GM18951 (cell line): ENCODE data around the gene GNA15.

Experiments
- POLR2A ChIP-seq: IDR thresholded peaks from 4 replicates; pipeline ENCODE4 v1.6.1; 2011; ENCODE audit warnings: mild to moderate bottlenecking; ENCODE audit not compliant: insufficient read length, insufficient read depth; ENCODE audit errors: extremely low read depth
- in situ Hi-C: fragments of 300-500 bp; cut with MboI; formaldehyde crosslinking; loops from one replicate; pipeline ENCODE4 v1.12.0; 2022; ENCODE audit warnings: low sequenced_read_pairs, mixed read lengths, inconsistent platforms; ENCODE audit not compliant: unreplicated experiment

The GNA15 gene

GRCh38 chr19:3120611-3121276 is 15.1 kb upstream of the GNA15 start:
- in situ Hi-C loops: no loop called here
- no peak for TF ChIP-seq POLR2A

DNA sequence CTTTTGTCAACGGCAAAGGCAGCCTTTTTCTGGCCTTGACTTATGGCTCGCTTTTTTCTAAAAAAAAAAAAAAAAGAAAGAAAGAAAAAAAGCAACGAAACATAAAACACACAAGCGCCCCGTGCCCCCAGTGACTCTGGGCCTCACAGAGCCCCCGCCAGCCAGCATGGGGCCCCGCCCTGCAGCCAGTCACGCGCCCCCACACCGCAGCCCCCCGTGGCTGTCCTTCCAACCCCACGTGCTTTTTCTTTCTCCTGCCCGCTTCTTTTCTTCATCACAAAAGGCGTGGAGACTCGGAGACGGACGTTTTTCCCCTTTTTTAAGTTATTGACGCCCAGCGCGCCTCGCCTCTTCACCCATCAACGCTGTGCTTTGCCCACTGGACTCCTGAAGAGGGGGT is 14.4 kb upstream of the GNA15 start:
- no peak for TF ChIP-seq POLR2A
- in situ Hi-C loops: no loop called here

DNA sequence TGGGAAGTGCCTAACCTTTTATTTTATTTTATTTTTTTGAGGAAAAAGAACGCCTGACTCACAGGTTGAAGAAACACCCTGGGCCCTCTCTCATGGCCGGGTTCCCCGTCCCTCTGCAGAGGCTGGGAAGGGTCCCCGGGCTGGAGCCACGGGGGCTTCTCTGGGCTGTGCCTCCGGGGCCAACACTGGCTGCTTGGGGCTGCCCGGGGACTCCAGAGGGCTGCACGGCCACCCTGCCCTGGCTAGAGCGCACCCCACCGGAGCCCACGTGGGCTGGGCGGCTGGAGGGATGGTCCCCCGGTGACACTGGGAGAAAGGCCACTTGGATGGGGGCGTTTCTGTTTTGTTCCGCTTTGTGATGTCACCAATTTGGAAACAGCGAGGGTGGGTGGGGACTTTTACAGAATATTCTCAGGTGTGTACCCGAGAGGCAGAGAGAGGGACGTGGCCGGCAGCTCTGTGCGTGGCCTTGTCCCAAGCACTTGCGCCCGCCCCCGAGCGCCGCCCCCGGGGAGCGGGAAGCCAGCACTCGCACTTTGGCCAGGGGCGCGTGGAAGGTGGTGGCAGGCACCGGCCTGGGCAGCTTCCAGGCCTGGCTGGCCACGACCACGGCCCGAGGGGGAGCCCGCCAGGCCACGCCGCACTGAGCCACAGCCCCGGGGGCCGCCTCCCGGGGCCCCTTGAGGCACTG is 13.9 kb upstream of the GNA15 start:
- TF ChIP-seq POLR2A: no peak
- in situ Hi-C loops: no loop called here

DNA sequence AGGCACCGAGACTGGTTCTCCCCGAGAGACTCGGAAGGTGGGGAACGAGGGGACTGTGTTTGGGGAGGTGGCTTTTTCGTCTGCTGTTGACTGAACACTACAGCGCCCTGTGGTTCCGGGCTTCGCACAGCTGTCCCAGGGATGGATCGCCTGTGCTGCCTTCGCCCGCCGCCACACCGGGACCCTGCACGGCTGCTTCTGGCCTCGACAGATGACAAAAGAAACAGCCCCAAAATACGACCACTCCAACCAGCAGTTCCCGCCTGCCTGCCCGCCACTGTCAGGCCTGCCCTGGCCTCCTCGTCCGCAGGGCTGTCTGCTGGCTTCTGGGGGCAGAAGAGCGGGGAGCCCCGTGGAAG is 13.3 kb upstream of the GNA15 start:
- TF ChIP-seq POLR2A: no peak
- in situ Hi-C loops: no loop called here

DNA sequence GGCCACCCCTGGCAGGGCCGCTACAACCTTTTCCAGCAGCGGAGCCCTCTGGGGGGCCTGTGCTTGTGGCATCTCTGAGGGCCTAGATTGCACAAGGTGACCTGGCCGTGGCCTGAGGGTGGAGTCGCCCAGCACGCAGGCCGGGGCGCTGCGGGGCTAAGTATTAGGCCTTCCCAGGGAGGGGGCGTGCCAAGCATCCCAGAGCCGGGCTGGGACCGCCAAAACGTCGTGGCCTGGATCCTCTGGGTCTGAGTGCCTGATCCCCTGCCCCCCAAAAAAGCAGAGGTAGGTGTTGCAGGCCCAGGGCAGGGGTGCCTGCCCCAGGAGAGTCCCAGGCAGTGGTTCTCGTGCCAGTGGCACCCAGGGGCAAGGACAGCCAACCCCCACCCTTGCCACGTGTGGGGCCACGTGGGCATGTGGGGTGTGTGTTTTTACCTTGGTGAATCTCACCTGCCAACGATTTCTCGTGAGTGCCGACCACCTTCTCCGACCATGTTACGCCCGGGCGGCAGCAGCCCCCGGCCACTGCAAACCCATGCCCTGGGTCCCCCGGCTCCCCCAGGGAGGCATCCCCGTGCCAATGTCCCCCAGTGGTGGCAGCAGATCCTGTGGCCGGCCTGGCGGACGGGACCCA is 12.6 kb upstream of the GNA15 start:
- in situ Hi-C loops: no loop called here
- no peak for TF ChIP-seq POLR2A

- no peak for TF ChIP-seq POLR2A
- in situ Hi-C loops: no loop called here
Observed at GRCh38 chr19:3123956-3124355, 11.9 kb upstream of the GNA15 start.

GRCh38 chr19:3124630-3125029 is 11.2 kb upstream of the GNA15 start:
- in situ Hi-C loops: no loop called here
- no peak for TF ChIP-seq POLR2A

DNA sequence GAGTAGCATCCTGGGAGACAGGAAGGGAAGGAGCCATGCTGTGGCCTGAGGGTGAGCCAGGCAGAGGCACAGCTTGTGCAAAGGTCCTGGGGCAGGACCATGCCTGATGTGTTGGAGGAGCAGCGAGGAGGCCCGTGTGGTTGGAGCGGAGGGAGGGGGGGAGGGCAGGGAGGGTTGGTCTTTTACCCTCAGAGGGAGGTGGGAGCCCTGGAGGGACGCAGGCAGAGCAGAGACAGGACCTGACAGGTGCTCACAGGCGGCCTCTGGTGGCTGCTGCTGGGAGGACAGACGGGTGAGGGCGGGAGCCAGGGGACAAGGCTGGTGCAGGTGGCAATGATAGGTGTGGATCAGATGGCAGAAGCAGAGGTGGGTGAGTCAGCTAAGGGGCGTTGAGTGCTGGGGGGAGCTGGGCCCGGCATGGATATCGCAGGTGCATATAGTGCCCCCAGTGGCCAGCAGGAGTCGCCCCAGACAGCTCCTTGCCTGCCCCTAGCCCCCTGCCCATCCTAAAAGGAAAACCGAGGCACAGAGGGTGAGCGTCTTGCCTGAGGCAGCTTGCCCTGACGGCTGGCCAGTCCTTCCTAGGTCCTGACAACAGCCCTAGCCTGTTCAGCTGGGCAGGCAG is 9.8 kb upstream of the GNA15 start:
- no peak for TF ChIP-seq POLR2A
- in situ Hi-C loops: no loop called here

DNA sequence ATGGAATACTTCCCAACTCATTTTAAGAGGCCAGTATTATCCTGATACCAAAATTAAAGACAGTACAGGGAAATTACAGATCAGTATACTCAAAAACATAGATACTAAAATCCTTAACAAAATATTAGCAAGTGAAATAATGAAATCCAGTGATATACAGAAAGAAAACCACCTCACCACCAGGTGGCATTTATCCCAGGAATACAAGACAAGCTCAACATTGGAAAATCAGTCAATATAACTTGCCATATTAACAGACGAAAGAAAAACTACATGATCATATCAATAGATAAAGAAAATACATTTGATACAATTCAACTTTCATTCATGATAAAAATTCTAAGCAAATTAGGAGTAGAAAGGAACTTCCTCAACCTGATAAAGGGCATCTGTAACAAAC is 6.7 kb upstream of the GNA15 start:
- in situ Hi-C loops: no loop called here
- TF ChIP-seq POLR2A: no peak

DNA sequence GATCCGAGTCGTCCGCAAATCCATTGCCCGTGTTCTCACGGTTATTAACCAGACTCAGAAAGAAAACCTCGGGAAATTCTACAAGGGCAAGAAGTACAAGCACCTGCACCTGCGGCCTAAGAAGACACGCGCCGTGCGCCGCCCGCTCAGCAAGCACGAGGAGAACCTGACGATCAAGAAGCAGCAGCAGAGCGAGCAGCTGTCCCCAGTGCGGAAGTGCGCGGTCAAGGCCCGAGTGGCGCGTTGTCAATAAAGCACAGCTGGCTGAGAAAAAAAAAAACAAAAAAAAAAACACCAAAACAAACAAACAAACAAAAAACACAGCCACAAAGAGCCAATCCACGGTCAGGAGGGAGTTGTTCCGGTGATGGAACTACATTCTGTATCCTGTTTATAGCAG is 4.7 kb upstream of the GNA15 start:
- TF ChIP-seq POLR2A: no peak

DNA sequence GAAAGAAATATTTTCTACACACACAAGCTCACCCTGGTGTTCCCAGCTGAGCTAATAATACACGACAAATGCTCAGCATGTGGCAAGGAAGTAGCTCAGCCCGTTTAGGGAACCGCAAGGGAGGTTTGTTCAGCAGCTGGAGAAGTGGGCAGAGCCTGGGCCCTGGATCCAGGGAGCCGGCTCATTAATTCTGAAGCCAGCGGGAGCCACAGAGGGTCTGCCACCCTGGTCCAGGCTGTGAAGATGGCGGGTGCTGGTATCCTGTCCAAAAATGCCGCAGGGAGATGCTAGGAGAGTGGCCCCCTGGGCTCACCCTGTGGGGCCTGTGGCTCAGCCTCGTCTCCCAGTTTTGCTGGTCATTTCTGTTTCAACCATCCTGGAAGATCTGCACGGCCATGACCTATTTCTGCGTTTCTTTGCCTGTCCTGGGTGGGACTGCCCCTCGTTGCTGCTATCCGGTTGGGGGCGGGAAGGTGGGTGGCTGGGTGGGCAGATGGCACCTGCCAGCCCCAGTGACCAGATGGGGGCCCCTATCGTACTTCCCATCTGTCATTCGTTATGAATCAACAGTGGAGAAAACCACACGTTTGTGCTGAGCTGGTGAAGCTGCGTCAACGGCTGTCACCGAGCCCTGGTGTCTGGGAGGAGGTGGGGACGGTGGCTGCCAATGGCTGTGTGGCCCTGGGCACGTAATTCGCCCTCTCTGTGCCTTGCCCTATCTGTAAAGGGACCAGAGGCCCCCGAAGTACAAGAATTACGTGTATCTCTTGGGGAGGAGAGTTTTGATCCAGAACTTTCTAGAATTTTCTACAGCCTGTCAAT is 2.7 kb upstream of the GNA15 start:
- in situ Hi-C loops: no loop called here
- no peak for TF ChIP-seq POLR2A

More for the DNA sequence above, 4.7 kb upstream of the GNA15 start:
- in situ Hi-C loops: no loop called here

- in situ Hi-C loops: no loop called here
- no peak for TF ChIP-seq POLR2A
Observed at GRCh38 chr19:3133793-3134116, 2.1 kb upstream of the GNA15 start.

GRCh38 chr19:3136684-3137055 is 837 bp downstream of the GNA15 start:
- TF ChIP-seq POLR2A: no peak
- in situ Hi-C loops: no loop called here
